Colonic mucosa (tissue), 4 donors: Measurements from ENCODE around the gene ITPKB. TPM values are rescaled to one million over a fixed set of nuclear protein-coding genes. Genes with fewer than 3 reads are reported as not detected.

ENCODE experiments used
- DNase-seq: peaks from one replicate; pipeline ENCODE4 v3.0.0-alpha.2; 2020
- H3K27ac ChIP-seq: fragments of 200-600 bp; one replicate; pipeline ENCODE4 v1.8.0; 2021
- H3K27me3 ChIP-seq: fragments of 200-600 bp; one replicate; pipeline ENCODE4 v1.8.0; 2021
- H3K36me3 ChIP-seq: fragments of 200-600 bp; one replicate; pipeline ENCODE4 v1.8.0; 2021
- H3K4me1 ChIP-seq: fragments of 200-600 bp; one replicate; pipeline ENCODE4 v1.8.0; 2021; ENCODE audit warnings: mild to moderate bottlenecking
- H3K4me3 ChIP-seq: fragments of 200-600 bp; one replicate; pipeline ENCODE4 v1.8.0; 2021
- H3K9ac ChIP-seq, 2 donors: one replicate each; pipeline ENCODE4 v1.7.0; 2013; ENCODE audit warnings: control low read depth in 2 of 2, low read depth in 2 of 2, low read length in 2 of 2
- H3K9me3 ChIP-seq: fragments of 200-600 bp; one replicate; pipeline ENCODE4 v1.8.0; 2021
- CTCF ChIP-seq: fragments of 200-600 bp; IDR thresholded peaks from one replicate; pipeline ENCODE4 v1.8.0; 2022; ENCODE audit warnings: antibody characterized with exemption, mild to moderate bottlenecking
- intact Hi-C: fragments of 100-400 bp; cut with DNase I; formaldehyde crosslinking; loops from one replicate; pipeline ENCODE4 v1.14.1; 2022
- total RNA-seq, 2 donors: library from RNA; stranded (reverse); fragmentation: NEBNext Ultra II Directional in 1 of 2; extraction: Animal tissue kit (Norgen Biotek cat#: 25700) in 1 of 2; gene quantifications; one replicate each; pipeline ENCODE4 v1.2.1, GENCODE V29; 2021
- donor health status: healthy.
- donor health status: DM: no; HTN: no; CAD: no.
- donor health status: DM: no; HTN: no; CAD: no.

The ITPKB gene
- total RNA-seq, 2 donors from 2014 or later: 11.6 to 16.9 TPM

- DNase-seq: peak; percentile 60
- Histone ChIP-seq H3K4me3 (no peak overlapping the region), H3K9ac (peak overlapping the region; percentile 29 to 54), H3K27ac (peak overlapping the region; percentile 24), H3K27me3 (no peaks in the 10 kb centered on the region), H3K36me3 (no peaks in the 10 kb centered on the region), H3K4me1 (peaks cover 16% of the 10 kb centered on the region), H3K9me3 (no peaks in the 10 kb centered on the region)
- TF ChIP-seq CTCF: no peak
- intact Hi-C loops: no loop called here
These were observed 82.9 kb downstream of the ITPKB start for GRCh38 chr1:226656201-226656600.

- peaks cover 16% of the 10 kb centered on the region for H3K4me1 ChIP-seq
These were observed 83.6 kb downstream of the ITPKB start for GRCh38 chr1:226655251-226656163.

GRCh38 chr1:226654668-226655055, 84.4 kb downstream of the ITPKB start:
- Histone ChIP-seq H3K36me3 (no peaks in the 10 kb centered on the region), H3K9ac (peak overlapping the region in 1 of 2 donors; percentile 38), H3K4me3 (no peak overlapping the region), H3K9me3 (no peaks in the 10 kb centered on the region), H3K4me1 (peaks cover 16% of the 10 kb centered on the region), H3K27me3 (no peaks in the 10 kb centered on the region), H3K27ac (peak overlapping the region; percentile 31)
- intact Hi-C loops: no loop called here
- TF ChIP-seq CTCF: no peak
- DNase-seq: no peak

More at GRCh38 chr1:226655251-226656163, 83.6 kb downstream of the ITPKB start:
- no peaks in the 10 kb centered on the region for H3K27me3 ChIP-seq
- H3K9me3 ChIP-seq: no peaks in the 10 kb centered on the region
- peak overlapping the region; percentile 24 for H3K27ac ChIP-seq
- no peak for DNase-seq
- H3K36me3 ChIP-seq: no peaks in the 10 kb centered on the region
- H3K9ac ChIP-seq: peak overlapping the region; percentile 29 to 34
- no peak overlapping the region for H3K4me3 ChIP-seq
- intact Hi-C loops: no loop called here
- TF ChIP-seq CTCF: no peak

- Histone ChIP-seq H3K9me3 (no peaks in the 10 kb centered on the region), H3K4me3 (no peak overlapping the region), H3K9ac (peak overlapping the region in 1 of 2 donors; percentile 38), H3K27ac (peak overlapping the region; percentile 31), H3K4me1 (peaks cover 16% of the 10 kb centered on the region), H3K36me3 (no peaks in the 10 kb centered on the region), H3K27me3 (no peaks in the 10 kb centered on the region)
- no peak for DNase-seq
- intact Hi-C loops: no loop called here
- TF ChIP-seq CTCF: no peak
These were observed 84.9 kb downstream of the ITPKB start for GRCh38 chr1:226654046-226654667.

- intact Hi-C loops: no loop called here
- Histone ChIP-seq H3K9ac (peak overlapping the region in 1 of 2 donors; percentile 21), H3K4me1 (peaks cover 16% of the 10 kb centered on the region), H3K27ac (no peak overlapping the region), H3K9me3 (no peaks in the 10 kb centered on the region), H3K4me3 (no peak overlapping the region), H3K36me3 (no peaks in the 10 kb centered on the region), H3K27me3 (no peaks in the 10 kb centered on the region)
- no peak for TF ChIP-seq CTCF
- no peak for DNase-seq
These were observed 85.7 kb downstream of the ITPKB start for GRCh38 chr1:226653311-226653921.
